ENCODE measurements around the gene FREM2.

The FREM2 gene

DNA sequence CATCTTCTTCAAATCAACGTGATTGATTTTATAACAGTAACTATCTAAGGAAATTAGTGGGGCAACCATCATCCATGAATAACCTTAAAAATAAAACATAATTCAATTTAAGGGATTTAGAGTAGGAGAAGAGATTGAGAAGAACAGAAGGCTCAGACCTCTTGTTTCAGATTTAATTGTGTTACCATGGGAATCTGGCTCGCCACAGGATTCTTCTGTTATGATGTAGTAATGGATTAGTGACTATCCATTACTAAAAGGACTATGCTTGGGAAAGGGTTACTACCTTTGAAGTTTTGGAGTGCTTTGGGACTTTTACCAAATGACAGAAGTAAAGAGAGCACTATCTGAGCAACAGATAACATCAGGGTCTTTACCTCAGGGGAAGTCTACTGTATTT lies 13.2 kb downstream of the FREM2 start:
- Histone ChIP-seq H2BK5ac (ENCODE audit: low read length) (no peak overlapping the region), H4K8ac (ENCODE audit: low read depth, low read length) (no peak overlapping the region), H2BK15ac (ENCODE audit: low read length) (no peak overlapping the region), H3K9ac (ENCODE audit: low read depth, low read length, poor library complexity) (no peak overlapping the region), H3K9me3 (replicated peaks in 1 of 2; ENCODE audit: control insufficient read depth in 2 of 2, insufficient read depth in 1 of 2, low read depth in 1 of 2, low read length in 2 of 2) (no peaks in the 10 kb centered on the region), H2AK5ac (ENCODE audit: low read depth, low read length) (no peak overlapping the region), H3K4ac (ENCODE audit: low read length) (no peak overlapping the region), H2BK12ac (ENCODE audit: low read length) (no peak overlapping the region), H4K91ac (ENCODE audit: low read depth, low read length, poor library complexity) (no peak overlapping the region), H3K23ac (ENCODE audit: low read depth, low read length, poor library complexity) (no peak overlapping the region), H3K27ac (replicated peaks; ENCODE audit: low read length) (no peak overlapping the region), H3K4me3 (ENCODE audit: low read length in 2 of 2) (no peak overlapping the region), H3K27me3 (ENCODE audit: control insufficient read depth in 3 of 3, insufficient read depth in 3 of 3, low read depth in 1 of 3, low read length in 3 of 3) (no peaks in the 10 kb centered on the region), H3K4me1 (ENCODE audit: control insufficient read depth in 2 of 2, insufficient read depth in 1 of 2, low read depth in 1 of 2, low read length in 2 of 2) (peaks cover 0 to 2% of the 10 kb centered on the region in 2 donors), H2AFZ (ENCODE audit: low read length) (no peak overlapping the region), H2BK120ac (ENCODE audit: low read depth, low read length) (no peak overlapping the region), H3K79me1 (ENCODE audit: low read depth, low read length) (no peaks in the 10 kb centered on the region), H3K18ac (ENCODE audit: low read length) (no peak overlapping the region), H3K4me2 (ENCODE audit: insufficient read depth, low read length, poor library complexity, severe bottlenecking) (no peak overlapping the region), H3K36me3 (replicated peaks in 1 of 2; ENCODE audit: control insufficient read depth in 2 of 2, insufficient read depth in 2 of 2, low read length in 2 of 2) (no peaks in the 10 kb centered on the region), H3K14ac (ENCODE audit: low read length) (no peak overlapping the region)
- no peak for DNase-seq (ENCODE audit: low spot score)
- WGBS, 2 donors (ENCODE audit: extremely low coverage in 2 of 2, insufficient read length in 2 of 2, insufficient replicate concordance in 1 of 2) = no CpG with 5 or more reads among the region's 2 CpGs

DNA sequence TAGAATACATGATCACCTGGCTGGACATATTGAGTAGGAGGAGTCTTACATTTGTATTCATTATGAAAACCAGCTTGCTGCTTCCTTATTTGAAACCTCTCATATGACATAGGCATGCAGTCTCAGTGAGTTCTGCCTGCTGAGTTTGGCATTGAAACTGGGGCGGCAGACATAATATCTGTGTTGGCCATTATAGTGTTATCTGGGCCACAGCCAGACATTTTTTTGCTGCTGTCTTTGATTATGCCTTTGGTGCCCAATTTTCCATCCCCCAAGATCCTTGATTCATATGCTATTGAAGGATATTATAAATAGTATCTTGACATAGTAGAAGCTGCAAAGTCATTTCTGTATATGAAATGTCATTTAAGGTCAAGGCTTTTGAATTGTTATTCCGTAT lies 15.8 kb downstream of the FREM2 start:
- no peak overlapping the region for H3K23ac ChIP-seq (ENCODE audit: low read depth, low read length, poor library complexity)
- no peak overlapping the region for H3K4ac ChIP-seq (ENCODE audit: low read length)
- no peak overlapping the region for H3K27ac ChIP-seq (replicated peaks; ENCODE audit: low read length)
- H3K9ac ChIP-seq (ENCODE audit: low read depth, low read length, poor library complexity) = no peak overlapping the region
- H2BK15ac ChIP-seq (ENCODE audit: low read length) = no peak overlapping the region
- DNase-seq (ENCODE audit: low spot score) = no peak
- H3K18ac ChIP-seq (ENCODE audit: low read length) = no peak overlapping the region
- no peak overlapping the region for H2BK120ac ChIP-seq (ENCODE audit: low read depth, low read length)
- H2AK5ac ChIP-seq (ENCODE audit: low read depth, low read length) = no peak overlapping the region
- H2BK12ac ChIP-seq (ENCODE audit: low read length) = no peak overlapping the region
- no CpG with 5 or more reads among the region's 2 CpGs for WGBS, 2 donors (ENCODE audit: extremely low coverage in 2 of 2, insufficient read length in 2 of 2, insufficient replicate concordance in 1 of 2)
- H4K8ac ChIP-seq (ENCODE audit: low read depth, low read length) = no peak overlapping the region
- no peaks in the 10 kb centered on the region for H3K27me3 ChIP-seq (ENCODE audit: control insufficient read depth in 3 of 3, insufficient read depth in 3 of 3, low read depth in 1 of 3, low read length in 3 of 3)
- H3K14ac ChIP-seq (ENCODE audit: low read length) = no peak overlapping the region
- no peaks in the 10 kb centered on the region for H3K79me1 ChIP-seq (ENCODE audit: low read depth, low read length)
- no peak overlapping the region for H3K4me3 ChIP-seq (ENCODE audit: low read length in 2 of 2)
- H3K9me3 ChIP-seq (replicated peaks in 1 of 2; ENCODE audit: control insufficient read depth in 2 of 2, insufficient read depth in 1 of 2, low read depth in 1 of 2, low read length in 2 of 2) = no peaks in the 10 kb centered on the region
- H3K4me2 ChIP-seq (ENCODE audit: insufficient read depth, low read length, poor library complexity, severe bottlenecking) = no peak overlapping the region
- no peaks in the 10 kb centered on the region for H3K36me3 ChIP-seq (replicated peaks in 1 of 2; ENCODE audit: control insufficient read depth in 2 of 2, insufficient read depth in 2 of 2, low read length in 2 of 2)
- H2BK5ac ChIP-seq (ENCODE audit: low read length) = no peak overlapping the region
- H3K4me1 ChIP-seq (ENCODE audit: control insufficient read depth in 2 of 2, insufficient read depth in 1 of 2, low read depth in 1 of 2, low read length in 2 of 2) = peaks cover 0 to 2% of the 10 kb centered on the region in 2 donors
- H2AFZ ChIP-seq (ENCODE audit: low read length) = no peak overlapping the region
- no peak overlapping the region for H4K91ac ChIP-seq (ENCODE audit: low read depth, low read length, poor library complexity)

DNA sequence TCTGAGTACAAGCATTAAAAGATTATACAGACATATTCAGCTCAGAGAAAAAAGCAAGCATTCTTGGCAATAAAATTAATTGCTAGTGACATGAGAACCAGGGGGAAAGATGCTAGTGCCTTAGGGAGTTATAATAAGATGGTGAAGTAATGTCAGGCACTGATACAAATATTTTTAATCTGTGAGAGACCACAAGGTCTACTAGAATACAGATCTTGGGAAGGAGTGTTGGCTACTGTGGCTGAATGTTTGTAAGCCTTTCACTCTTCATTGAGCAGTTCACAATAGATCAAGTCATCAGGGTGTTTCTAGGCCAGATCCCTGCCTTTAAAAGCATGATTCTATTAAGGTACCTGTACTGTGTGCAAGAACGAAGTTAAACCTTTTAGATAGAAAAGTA lies 16.4 kb downstream of the FREM2 start:
- Histone ChIP-seq H2BK12ac (ENCODE audit: low read length) (no peak overlapping the region), H2AFZ (ENCODE audit: low read length) (no peak overlapping the region), H3K79me1 (ENCODE audit: low read depth, low read length) (no peaks in the 10 kb centered on the region), H3K14ac (ENCODE audit: low read length) (no peak overlapping the region), H2BK5ac (ENCODE audit: low read length) (no peak overlapping the region), H2AK5ac (ENCODE audit: low read depth, low read length) (no peak overlapping the region), H2BK120ac (ENCODE audit: low read depth, low read length) (no peak overlapping the region), H4K8ac (ENCODE audit: low read depth, low read length) (no peak overlapping the region), H3K18ac (ENCODE audit: low read length) (no peak overlapping the region), H3K9me3 (replicated peaks in 1 of 2; ENCODE audit: control insufficient read depth in 2 of 2, insufficient read depth in 1 of 2, low read depth in 1 of 2, low read length in 2 of 2) (no peaks in the 10 kb centered on the region), H3K4me1 (ENCODE audit: control insufficient read depth in 2 of 2, insufficient read depth in 1 of 2, low read depth in 1 of 2, low read length in 2 of 2) (peaks cover 0 to under 1% of the 10 kb centered on the region in 2 donors), H3K4me2 (ENCODE audit: insufficient read depth, low read length, poor library complexity, severe bottlenecking) (no peak overlapping the region), H3K23ac (ENCODE audit: low read depth, low read length, poor library complexity) (no peak overlapping the region), H3K9ac (ENCODE audit: low read depth, low read length, poor library complexity) (no peak overlapping the region), H3K4me3 (ENCODE audit: low read length in 2 of 2) (no peak overlapping the region), H3K27me3 (ENCODE audit: control insufficient read depth in 3 of 3, insufficient read depth in 3 of 3, low read depth in 1 of 3, low read length in 3 of 3) (no peaks in the 10 kb centered on the region), H3K27ac (replicated peaks; ENCODE audit: low read length) (no peak overlapping the region), H3K4ac (ENCODE audit: low read length) (no peak overlapping the region), H3K36me3 (replicated peaks in 1 of 2; ENCODE audit: control insufficient read depth in 2 of 2, insufficient read depth in 2 of 2, low read length in 2 of 2) (no peaks in the 10 kb centered on the region), H4K91ac (ENCODE audit: low read depth, low read length, poor library complexity) (no peak overlapping the region), H2BK15ac (ENCODE audit: low read length) (no peak overlapping the region)
- no peak for DNase-seq (ENCODE audit: low spot score)
- whole genome bisulfite sequencing, 2 donors (ENCODE audit: extremely low coverage in 2 of 2, insufficient read length in 2 of 2, insufficient replicate concordance in 1 of 2) = no CpG with 5 or more reads among the region's 1 CpG

DNA sequence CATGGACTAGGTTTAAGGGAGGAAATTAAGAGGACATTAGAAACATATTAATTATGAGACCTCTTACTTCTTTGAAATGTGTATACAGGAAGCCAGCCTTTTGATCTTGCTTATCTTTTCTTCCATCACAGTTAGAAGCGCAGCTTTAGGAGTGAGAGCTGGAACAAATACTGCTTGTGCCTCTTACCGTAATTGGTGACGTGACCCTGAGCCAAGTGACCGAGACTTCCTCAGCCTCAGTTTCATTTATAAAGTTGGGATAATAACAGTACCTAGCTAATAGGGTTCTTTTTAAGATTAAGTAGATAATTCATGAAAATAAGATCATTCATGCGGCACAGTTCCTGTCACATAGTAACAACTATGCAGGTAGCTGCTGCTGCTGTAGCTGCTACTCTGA lies 18.5 kb downstream of the FREM2 start:
- no CpG with 5 or more reads among the region's 5 CpGs for WGBS, 2 donors (ENCODE audit: extremely low coverage in 2 of 2, insufficient read length in 2 of 2, insufficient replicate concordance in 1 of 2)
- H3K9ac ChIP-seq (ENCODE audit: low read depth, low read length, poor library complexity) = no peak overlapping the region

More for the DNA sequence above, 18.5 kb downstream of the FREM2 start:
- Histone ChIP-seq H2AK5ac (ENCODE audit: low read depth, low read length) (no peak overlapping the region), H4K8ac (ENCODE audit: low read depth, low read length) (no peak overlapping the region), H2AFZ (ENCODE audit: low read length) (no peak overlapping the region), H3K14ac (ENCODE audit: low read length) (no peak overlapping the region), H2BK15ac (ENCODE audit: low read length) (no peak overlapping the region), H3K4me2 (ENCODE audit: insufficient read depth, low read length, poor library complexity, severe bottlenecking) (no peak overlapping the region), H3K4me3 (ENCODE audit: low read length in 2 of 2) (no peak overlapping the region), H3K4ac (ENCODE audit: low read length) (no peak overlapping the region), H3K4me1 (ENCODE audit: control insufficient read depth in 2 of 2, insufficient read depth in 1 of 2, low read depth in 1 of 2, low read length in 2 of 2) (no peaks in the 10 kb centered on the region), H3K9me3 (replicated peaks in 1 of 2; ENCODE audit: control insufficient read depth in 2 of 2, insufficient read depth in 1 of 2, low read depth in 1 of 2, low read length in 2 of 2) (no peaks in the 10 kb centered on the region), H3K23ac (ENCODE audit: low read depth, low read length, poor library complexity) (no peak overlapping the region), H3K36me3 (replicated peaks in 1 of 2; ENCODE audit: control insufficient read depth in 2 of 2, insufficient read depth in 2 of 2, low read length in 2 of 2) (no peaks in the 10 kb centered on the region), H3K27me3 (ENCODE audit: control insufficient read depth in 3 of 3, insufficient read depth in 3 of 3, low read depth in 1 of 3, low read length in 3 of 3) (no peaks in the 10 kb centered on the region), H3K27ac (replicated peaks; ENCODE audit: low read length) (no peak overlapping the region), H2BK12ac (ENCODE audit: low read length) (no peak overlapping the region), H2BK120ac (ENCODE audit: low read depth, low read length) (no peak overlapping the region), H4K91ac (ENCODE audit: low read depth, low read length, poor library complexity) (no peak overlapping the region), H3K18ac (ENCODE audit: low read length) (no peak overlapping the region), H2BK5ac (ENCODE audit: low read length) (no peak overlapping the region), H3K79me1 (ENCODE audit: low read depth, low read length) (no peaks in the 10 kb centered on the region)
- no peak for DNase-seq (ENCODE audit: low spot score)
